Esophagus muscularis mucosa (tissue), 4 donors: ENCODE measurements around the gene PLA2G4C. TPM values are rescaled to one million over a fixed set of nuclear protein-coding genes. Genes with fewer than 3 reads are reported as not detected.
A peak's percentile ranks its signal among the peaks of the same experiment; 100 is the strongest.

Experiments
- DNase-seq: peaks from one replicate; pipeline ENCODE4 v3.0.0-alpha.2; 2017; ENCODE audit errors: extremely low spot score
- H3K27ac ChIP-seq, 4 donors: fragments of 200-600 bp; sonication (generic); replicated peaks in 1 of 4; 1 replicate in 3 of 4; 2 replicates in 1 of 4; pipeline ENCODE4 v1.5.1; 2016 to 2019; ENCODE audit warnings: mild to moderate bottlenecking in 1 of 4
- H3K27me3 ChIP-seq, 4 donors: fragments of 200-600 bp; sonication (generic); one replicate each; pipeline versions ENCODE4 v1.5.1 to v1.6.0; 2016 to 2019
- H3K36me3 ChIP-seq, 4 donors: fragments of 200-600 bp; sonication (generic); one replicate each; pipeline ENCODE4 v1.5.1; 2016 to 2019
- H3K4me1 ChIP-seq, 4 donors: fragments of 200-600 bp; sonication (generic); one replicate each; pipeline ENCODE4 v1.5.1; 2016 to 2019
- H3K4me3 ChIP-seq, 4 donors: fragments of 200-600 bp; sonication (generic); 1 replicate in 2 of 4; 2 replicates in 2 of 4; pipeline ENCODE4 v1.5.1; 2016 to 2019; ENCODE audit warnings: mild to moderate bottlenecking in 4 of 4, moderate library complexity in 1 of 4
- H3K9me3 ChIP-seq, 4 donors: fragments of 200-600 bp; sonication (generic); 1 replicate in 3 of 4; 2 replicates in 1 of 4; pipeline ENCODE4 v1.5.1; 2016 to 2019
- CTCF ChIP-seq, 3 experiments: fragments of 200-600 bp in 2 of 3; fragments of 450-650 bp in 1 of 3; sonication (generic) in 2 of 3; IDR thresholded peaks; one replicate each; pipeline ENCODE4 v1.5.1; 2017 to 2019; ENCODE audit warnings: antibody characterized with exemption in 3 of 3, mild to moderate bottlenecking in 2 of 3, moderate library complexity in 1 of 3
- EP300 ChIP-seq: sonication (generic); formaldehyde crosslinking; IDR thresholded peaks from one replicate; pipeline ENCODE4 v1.6.1; 2017; ENCODE audit warnings: antibody characterized with exemption
- POLR2A ChIP-seq: fragments of 450-650 bp; IDR thresholded peaks from one replicate; pipeline ENCODE4 v1.6.1; 2017; ENCODE audit warnings: antibody characterized with exemption, moderate library complexity, mild to moderate bottlenecking, low read depth
- POLR2AphosphoS5 ChIP-seq, 2 donors: sonication (generic); formaldehyde crosslinking; IDR thresholded peaks; one replicate each; pipeline ENCODE4 v1.6.1; 2017; ENCODE audit warnings: antibody characterized with exemption in 2 of 2
- WGBS: methylation state at CpG from one replicate; pipeline ENCODE4 v1.1.5; 2018; 5-methylcytosine and 5-hydroxymethylcytosine counted together
- intact Hi-C: fragments of 100-400 bp; cut with DNase I; formaldehyde crosslinking; loops from one replicate; pipeline ENCODE4 v1.15.1; 2023
- total RNA-seq, 4 donors: library from RNA; depleted of rRNA; stranded (reverse); fragments of >200 nt; gene quantifications; one replicate each; pipeline versions ENCODE4 v1.1.0 to v1.2.1, GENCODE V29; 2016

The PLA2G4C gene
- total RNA-seq, 4 donors from 2014 or later, result 5.3 to 15.1 (median 9.3) TPM

GRCh38 chr19:48149430-48149829 lies 38.8 kb upstream of the PLA2G4C start:
- Histone ChIP-seq H3K27me3 (no peaks in the 10 kb centered on the region), H3K4me1 (peaks cover 0 to 22% (median 18%) of the 10 kb centered on the region in 4 donors), H3K27ac (peak overlapping the region; percentile 28 to 59 (median 42)), H3K9me3 (no peaks in the 10 kb centered on the region), H3K36me3 (peaks cover 0 to 19% (median 7%) of the 10 kb centered on the region in 4 donors), H3K4me3 (no peak overlapping the region)
- TF ChIP-seq EP300 (no peak), POLR2A (no peak), CTCF (IDR thresholded peaks at IDR 0.05) (no peak), POLR2AphosphoS5 (IDR thresholded peaks at IDR 0.05) (no peak)
- 51% methylated on average over 4 of the region's 6 CpGs for WGBS
- intact Hi-C loops, result no loop called here
- DNase-seq, result no peak

- Histone ChIP-seq H3K9me3 (no peaks in the 10 kb centered on the region), H3K4me3 (no peak overlapping the region), H3K36me3 (peaks cover 0 to 19% (median 9%) of the 10 kb centered on the region in 4 donors), H3K27me3 (no peaks in the 10 kb centered on the region), H3K27ac (no peak overlapping the region), H3K4me1 (peaks cover 0 to 22% (median 18%) of the 10 kb centered on the region in 4 donors)
- 89% methylated on average over 9 of the region's 9 CpGs for WGBS
- intact Hi-C loops, result no loop called here
- no peak for DNase-seq
- TF ChIP-seq EP300, result no peak
- no peak for TF ChIP-seq POLR2AphosphoS5 (IDR thresholded peaks at IDR 0.05)
- TF ChIP-seq CTCF (IDR thresholded peaks at IDR 0.05), result no peak
- TF ChIP-seq POLR2A, result no peak
Measured at GRCh38 chr19:48148576-48148975, 38.0 kb upstream of the PLA2G4C start.

GRCh38 chr19:48147597-48148175 lies 37.1 kb upstream of the PLA2G4C start:
- peaks cover 0 to 22% (median 18%) of the 10 kb centered on the region in 4 donors for H3K4me1 ChIP-seq
- 77% methylated on average over 4 of the region's 4 CpGs for WGBS

GRCh38 chr19:48139053-48139452 lies 28.4 kb upstream of the PLA2G4C start:
- intact Hi-C loops, result no loop called here
- no peak for TF ChIP-seq CTCF (IDR thresholded peaks at IDR 0.05)
- TF ChIP-seq EP300, result no peak
- TF ChIP-seq POLR2AphosphoS5 (IDR thresholded peaks at IDR 0.05), result no peak
- TF ChIP-seq POLR2A, result no peak
- 81% methylated on average over 6 of the region's 6 CpGs for WGBS
- no peak overlapping the region for H3K4me3 ChIP-seq
- H3K27ac ChIP-seq, result no peak overlapping the region
- no peaks in the 10 kb centered on the region for H3K4me1 ChIP-seq
- H3K9me3 ChIP-seq, result no peaks in the 10 kb centered on the region
- H3K36me3 ChIP-seq, result peaks cover 0 to 22% (median 6%) of the 10 kb centered on the region in 4 donors
- DNase-seq, result no peak
- no peaks in the 10 kb centered on the region for H3K27me3 ChIP-seq

More at GRCh38 chr19:48147597-48148175, 37.1 kb upstream of the PLA2G4C start:
- intact Hi-C loops, result no loop called here
- no peak overlapping the region for H3K27ac ChIP-seq
- H3K4me3 ChIP-seq, result no peak overlapping the region
- no peak for TF ChIP-seq POLR2AphosphoS5 (IDR thresholded peaks at IDR 0.05)
- TF ChIP-seq POLR2A, result no peak
- TF ChIP-seq CTCF (IDR thresholded peaks at IDR 0.05), result no peak
- TF ChIP-seq EP300, result no peak
- H3K36me3 ChIP-seq, result peaks cover 0 to 27% (median 13%) of the 10 kb centered on the region in 4 donors
- H3K9me3 ChIP-seq, result no peaks in the 10 kb centered on the region
- no peak for DNase-seq
- no peaks in the 10 kb centered on the region for H3K27me3 ChIP-seq

- intact Hi-C loops, result no loop called here
- Histone ChIP-seq H3K36me3 (peaks cover 0 to 16% (median 0%) of the 10 kb centered on the region in 4 donors), H3K4me1 (no peaks in the 10 kb centered on the region), H3K9me3 (no peaks in the 10 kb centered on the region), H3K27ac (no peak overlapping the region), H3K27me3 (no peaks in the 10 kb centered on the region), H3K4me3 (no peak overlapping the region)
- no peak for DNase-seq
- TF ChIP-seq EP300, result no peak
- TF ChIP-seq POLR2AphosphoS5 (IDR thresholded peaks at IDR 0.05), result no peak
- TF ChIP-seq CTCF (IDR thresholded peaks at IDR 0.05), result no peak
- no peak for TF ChIP-seq POLR2A
- WGBS, result 90% methylated on average over 17 of the region's 26 CpGs
Measured at GRCh38 chr19:48137411-48137810, 26.8 kb upstream of the PLA2G4C start.
